Stimulated activated CD8-positive, alpha-beta memory T cell treated with anti-CD3 and anti-CD28 coated beads, Interleukin-7, amount 100 ng/mL, for 24 hours (primary cell): ENCODE measurements around the gene EBI3.
"Not testable (repeated sequence)": the region's sequence is repeated elsewhere in the genome, so short reads cannot be mapped to it uniquely, and the experiment has no call there.

Experiments
- DNase-seq: peaks from one replicate; pipeline ENCODE4 v3.0.0-alpha.2; 2020; ENCODE audit warnings: low read depth

EBI3 gene

DNA sequence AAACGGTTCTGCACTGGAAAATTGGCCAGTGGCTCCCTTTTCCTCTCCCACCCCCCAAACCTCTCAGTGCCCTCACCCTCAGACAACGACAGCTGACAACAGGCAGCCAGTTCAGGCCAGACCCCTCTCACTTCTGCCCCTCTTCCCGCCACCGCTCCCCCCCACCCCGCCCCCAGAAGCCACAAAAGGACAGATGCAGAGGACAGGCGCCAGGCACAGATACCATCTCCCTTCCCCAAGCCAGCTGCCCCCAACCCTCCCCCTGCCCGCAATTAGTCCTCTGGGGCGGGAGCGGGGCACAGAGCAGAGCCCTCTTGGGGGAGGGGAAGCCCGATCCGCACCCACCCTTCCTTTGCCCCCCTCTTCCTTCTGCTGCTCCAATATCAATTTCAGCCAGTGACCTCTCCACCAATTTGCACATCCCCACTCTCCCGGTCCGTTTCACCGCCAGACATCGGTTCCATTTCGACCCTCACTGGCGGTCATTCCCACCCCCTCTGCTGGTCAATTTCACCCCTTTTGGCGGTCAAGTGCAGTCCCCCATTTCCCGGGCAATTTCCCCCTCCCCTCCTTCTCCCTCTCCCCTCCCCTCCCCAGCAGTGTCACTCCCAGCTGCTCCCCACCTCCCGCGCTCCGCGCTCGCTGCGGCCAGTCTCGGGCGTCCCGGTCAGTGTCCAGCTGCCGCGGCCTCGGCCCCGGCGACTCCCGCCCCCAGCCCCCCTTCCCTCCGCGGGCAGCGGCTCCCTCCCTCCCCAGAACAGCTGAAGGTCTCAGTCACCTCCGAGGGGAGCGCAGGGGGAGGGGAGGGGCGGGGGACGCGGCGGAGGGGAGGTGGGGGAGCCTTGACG, 49.3 kb downstream of the EBI3 start, which contains the start of gene SHD:
Gene SHD (plus strand): TSS at position 848 of the 848 bp plus-strand sequence. CDS start 798 bp downstream, outside the sequence.
- no peak for DNase-seq

DNA sequence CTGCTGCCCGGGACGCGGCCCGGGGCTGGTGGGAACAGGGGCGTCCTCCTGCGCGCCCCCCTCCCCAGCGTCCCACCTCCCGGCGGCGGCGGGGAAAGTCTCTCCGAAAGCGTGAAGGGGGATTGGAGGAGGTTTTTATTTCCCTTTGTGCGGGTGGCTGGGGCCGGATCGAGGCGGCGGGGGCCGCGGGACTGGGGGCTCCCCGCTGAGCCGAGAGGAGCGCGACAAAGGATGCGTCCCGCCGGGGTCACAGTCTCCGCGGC, 49.9 kb downstream of the EBI3 start:
- no peak for DNase-seq

GRCh38 chr19:4279530-4280422, 50.5 kb downstream of the EBI3 start:
- DNase-seq = no peak

DNA sequence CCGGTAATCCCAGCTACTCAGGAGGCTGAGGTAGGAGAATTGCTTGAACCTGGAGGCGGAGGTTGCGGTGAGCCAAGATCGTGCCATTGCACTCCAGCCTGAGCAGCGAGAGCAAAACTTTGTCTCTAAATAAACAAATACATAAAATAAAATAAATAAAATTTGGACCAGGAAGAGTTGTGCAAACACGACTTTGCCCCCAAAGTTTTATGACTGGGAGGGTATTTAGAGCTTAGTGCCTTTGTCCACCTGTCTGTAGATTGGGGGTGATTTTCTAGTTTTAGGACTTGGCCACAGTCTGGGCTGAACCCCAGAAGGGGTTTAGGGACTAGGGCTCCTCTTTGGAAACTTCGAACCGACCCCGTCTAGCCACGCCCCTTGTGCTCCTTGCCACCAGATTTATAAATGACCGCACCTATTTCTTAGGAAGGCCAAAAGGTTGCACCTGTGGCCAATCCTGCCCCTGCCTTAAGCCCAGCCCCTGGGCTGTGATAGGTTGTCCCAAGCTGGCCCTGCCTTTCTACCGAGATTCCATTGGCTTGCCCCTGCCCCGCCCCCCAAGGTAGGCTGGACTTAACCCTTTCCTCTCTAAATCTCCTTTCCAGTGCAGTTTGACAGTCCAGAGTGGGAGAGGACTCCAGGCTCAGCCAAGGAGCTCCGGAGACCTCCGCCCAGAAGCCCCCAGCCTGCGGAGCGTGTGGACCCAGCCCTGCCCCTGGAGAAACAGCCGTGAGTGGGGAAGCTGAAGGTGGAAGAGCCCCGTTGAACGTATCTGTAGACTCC, 55.0 kb downstream of the EBI3 start:
- DNase-seq = no peak

GRCh38 chr19:4284974-4285373, 55.7 kb downstream of the EBI3 start:
- no peak for DNase-seq

DNA sequence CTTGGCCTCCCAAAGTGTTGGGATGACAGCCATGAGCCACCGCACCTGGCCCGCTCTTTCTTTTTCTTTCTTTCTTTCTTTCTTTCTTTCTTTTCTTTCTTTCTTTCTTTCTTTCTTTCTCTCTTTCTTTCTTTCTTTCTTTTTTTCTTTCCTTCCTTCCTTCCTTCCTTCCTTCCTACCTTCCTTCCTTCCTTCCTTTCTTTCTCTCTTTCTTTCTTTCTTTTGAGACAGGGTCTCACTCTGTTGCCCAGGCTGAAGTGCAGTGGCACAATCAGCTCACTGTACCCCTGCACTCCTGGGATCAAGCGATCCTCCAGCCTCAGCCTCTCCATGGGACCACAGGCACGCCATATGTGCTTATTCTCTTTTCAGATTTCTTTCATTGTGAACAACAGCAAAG, 56.8 kb downstream of the EBI3 start:
- not testable (repeated sequence) for DNase-seq
